ENCODE measurements around the gene HIVEP3. TPM values are rescaled to one million over a fixed set of nuclear protein-coding genes. Genes with fewer than 3 reads are reported as not detected.

Gene HIVEP3
- total RNA-seq, 1 donor from 2014 or later = 11.6 TPM

DNA sequence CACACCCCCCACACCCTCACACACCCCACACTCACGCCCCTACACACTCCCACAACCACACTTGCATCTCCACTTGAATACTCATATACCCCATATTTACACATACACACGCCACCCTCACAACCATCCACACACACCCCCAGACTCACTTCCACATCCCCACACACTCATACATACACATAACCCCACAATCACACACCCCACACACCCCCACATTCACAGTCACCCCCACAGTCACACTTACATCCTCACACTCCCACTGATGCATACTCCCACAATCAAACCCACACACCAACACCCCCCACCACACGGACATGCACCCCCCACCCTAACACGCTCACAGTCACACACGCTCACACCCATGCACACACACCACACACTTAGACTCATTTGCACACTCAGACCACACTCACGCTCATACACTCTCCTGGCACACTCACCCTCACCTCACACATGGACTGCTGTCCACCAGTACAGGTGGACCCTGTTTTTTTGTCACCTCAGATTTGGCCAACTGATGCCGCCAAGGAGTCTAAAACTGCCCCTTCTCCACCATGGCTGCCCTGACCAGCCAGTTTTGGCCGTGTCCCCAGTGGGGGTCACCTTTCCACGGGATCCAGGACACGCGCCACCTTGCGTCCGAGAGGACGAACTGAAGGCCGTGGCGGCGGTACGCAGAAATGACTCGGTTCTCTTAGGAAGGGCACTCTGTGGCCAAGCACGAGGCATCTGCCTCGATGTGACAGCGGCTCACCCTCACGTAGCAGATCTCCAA, 388.9 kb downstream of the HIVEP3 start:
- H3K9me3 ChIP-seq = no peaks in the 10 kb centered on the region
- TF ChIP-seq, protein P1, sequence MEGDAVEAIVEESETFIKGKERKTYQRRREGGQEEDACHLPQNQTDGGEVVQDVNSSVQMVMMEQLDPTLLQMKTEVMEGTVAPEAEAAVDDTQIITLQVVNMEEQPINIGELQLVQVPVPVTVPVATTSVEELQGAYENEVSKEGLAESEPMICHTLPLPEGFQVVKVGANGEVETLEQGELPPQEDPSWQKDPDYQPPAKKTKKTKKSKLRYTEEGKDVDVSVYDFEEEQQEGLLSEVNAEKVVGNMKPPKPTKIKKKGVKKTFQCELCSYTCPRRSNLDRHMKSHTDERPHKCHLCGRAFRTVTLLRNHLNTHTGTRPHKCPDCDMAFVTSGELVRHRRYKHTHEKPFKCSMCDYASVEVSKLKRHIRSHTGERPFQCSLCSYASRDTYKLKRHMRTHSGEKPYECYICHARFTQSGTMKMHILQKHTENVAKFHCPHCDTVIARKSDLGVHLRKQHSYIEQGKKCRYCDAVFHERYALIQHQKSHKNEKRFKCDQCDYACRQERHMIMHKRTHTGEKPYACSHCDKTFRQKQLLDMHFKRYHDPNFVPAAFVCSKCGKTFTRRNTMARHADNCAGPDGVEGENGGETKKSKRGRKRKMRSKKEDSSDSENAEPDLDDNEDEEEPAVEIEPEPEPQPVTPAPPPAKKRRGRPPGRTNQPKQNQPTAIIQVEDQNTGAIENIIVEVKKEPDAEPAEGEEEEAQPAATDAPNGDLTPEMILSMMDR (IDR thresholded peaks at IDR 0.05) = no peak
- no peak overlapping the region for H3K4me3 ChIP-seq
- H3K27ac ChIP-seq = no peak overlapping the region
- intact Hi-C loops (cut with DNase I) = no loop called here
- no peaks in the 10 kb centered on the region for H3K27me3 ChIP-seq (ENCODE audit: low read depth)
- H3K4me1 ChIP-seq = no peaks in the 10 kb centered on the region
- DNase-seq = no peak
- ATAC-seq = no peak
- peaks cover 1% of the 10 kb centered on the region for H3K36me3 ChIP-seq

DNA sequence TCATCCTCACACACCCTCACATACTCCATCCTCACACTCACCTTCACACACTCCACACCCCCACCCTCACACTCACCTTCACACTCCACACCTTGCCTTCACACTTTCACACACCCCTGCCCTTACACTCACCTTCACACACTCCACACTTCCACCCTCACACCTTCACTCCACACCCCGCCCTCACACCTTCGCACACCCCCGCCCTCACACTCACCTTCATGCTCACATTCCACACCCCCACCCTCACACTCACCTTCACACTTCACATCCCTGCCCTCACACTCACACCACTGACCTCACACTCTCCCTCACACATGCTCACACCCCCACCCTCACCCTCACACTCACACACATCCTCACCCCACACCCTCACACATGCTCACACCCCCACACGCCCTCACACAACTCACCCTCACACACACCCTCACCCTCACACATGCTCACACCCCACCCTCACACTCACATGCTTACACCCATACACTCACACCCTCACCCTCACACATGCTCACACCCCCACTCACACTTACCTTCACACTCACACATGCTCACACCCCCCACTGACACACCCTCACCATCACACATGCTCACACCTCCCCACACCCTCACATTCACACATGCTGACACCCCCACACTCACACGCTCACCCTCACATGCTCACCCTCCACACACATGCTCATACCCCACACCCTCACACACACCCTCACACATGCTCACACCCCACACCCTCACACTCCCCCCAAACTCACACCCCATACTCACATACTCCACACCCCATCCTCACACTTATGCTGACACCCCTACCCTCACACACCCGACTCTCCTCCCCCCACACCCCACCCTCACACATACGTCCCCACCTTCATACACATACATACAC, 389.8 kb downstream of the HIVEP3 start:
- intact Hi-C loops (cut with DNase I) = no loop called here
- ATAC-seq = no peak
- TF ChIP-seq, protein P1 (IDR thresholded peaks at IDR 0.05) = no peak
- Histone ChIP-seq H3K4me1 (no peaks in the 10 kb centered on the region), H3K9me3 (no peaks in the 10 kb centered on the region), H3K27me3 (ENCODE audit: low read depth) (no peaks in the 10 kb centered on the region), H3K4me3 (no peak overlapping the region), H3K36me3 (peaks cover 8% of the 10 kb centered on the region), H3K27ac (no peak overlapping the region)
- DNase-seq = no peak

DNA sequence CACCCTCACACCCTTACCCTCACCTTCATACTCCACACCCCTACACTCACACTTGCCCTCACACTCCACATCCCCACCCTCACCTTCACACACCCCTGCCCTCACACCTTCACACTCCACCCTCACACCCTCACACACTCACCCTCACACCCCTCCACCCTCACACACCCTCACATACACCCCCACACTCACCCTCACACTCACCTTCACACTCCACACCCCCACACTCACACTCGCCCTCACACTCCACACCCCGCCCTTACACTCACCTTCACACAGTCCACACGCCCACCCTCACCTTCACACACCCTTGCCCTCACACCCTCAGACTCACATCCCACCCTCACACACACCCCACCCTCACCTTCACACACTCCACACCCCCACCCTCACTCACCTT, 390.6 kb downstream of the HIVEP3 start:
- Histone ChIP-seq H3K9me3 (no peaks in the 10 kb centered on the region), H3K4me1 (no peaks in the 10 kb centered on the region), H3K36me3 (peaks cover 8% of the 10 kb centered on the region), H3K4me3 (no peak overlapping the region), H3K27me3 (ENCODE audit: low read depth) (no peaks in the 10 kb centered on the region), H3K27ac (no peak overlapping the region)
- no peak for DNase-seq
- ATAC-seq = no peak
- intact Hi-C loops (cut with DNase I) = no loop called here
- TF ChIP-seq, protein P1 (IDR thresholded peaks at IDR 0.05) = no peak

DNA sequence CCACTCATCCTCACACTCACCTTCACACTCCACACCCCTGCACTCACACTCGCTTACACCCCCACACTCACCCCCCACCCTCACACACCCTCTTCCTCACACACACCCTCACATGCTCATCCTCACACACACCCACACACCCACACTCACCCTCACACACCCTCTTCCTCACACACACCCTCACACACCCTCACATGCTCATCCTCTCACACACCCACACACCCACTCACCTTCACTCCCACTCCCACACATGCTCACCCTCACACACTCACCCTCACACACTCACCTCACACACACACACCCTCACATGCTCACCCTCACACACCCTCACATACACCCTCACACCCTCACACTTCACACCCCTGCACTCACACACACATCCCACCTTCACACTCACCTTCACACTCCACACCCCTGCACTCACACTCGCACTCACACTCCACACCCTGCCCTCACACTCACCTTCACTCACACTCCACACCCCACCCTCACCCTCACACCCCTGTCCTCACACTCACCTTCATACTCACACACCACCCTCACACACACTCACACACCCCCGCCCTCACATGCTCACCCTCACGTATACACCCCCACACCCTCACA, 391.7 kb downstream of the HIVEP3 start:
- H3K4me1 ChIP-seq = no peaks in the 10 kb centered on the region
- intact Hi-C loops (cut with DNase I) = no loop called here
- DNase-seq (no peak), ATAC-seq (no peak)
- H3K4me3 ChIP-seq = no peak overlapping the region
- no peaks in the 10 kb centered on the region for H3K27me3 ChIP-seq (ENCODE audit: low read depth)
- no peaks in the 10 kb centered on the region for H3K9me3 ChIP-seq
- H3K36me3 ChIP-seq = peaks cover 8% of the 10 kb centered on the region
- H3K27ac ChIP-seq = no peak overlapping the region
- TF ChIP-seq, protein P1 (IDR thresholded peaks at IDR 0.05) = no peak

DNA sequence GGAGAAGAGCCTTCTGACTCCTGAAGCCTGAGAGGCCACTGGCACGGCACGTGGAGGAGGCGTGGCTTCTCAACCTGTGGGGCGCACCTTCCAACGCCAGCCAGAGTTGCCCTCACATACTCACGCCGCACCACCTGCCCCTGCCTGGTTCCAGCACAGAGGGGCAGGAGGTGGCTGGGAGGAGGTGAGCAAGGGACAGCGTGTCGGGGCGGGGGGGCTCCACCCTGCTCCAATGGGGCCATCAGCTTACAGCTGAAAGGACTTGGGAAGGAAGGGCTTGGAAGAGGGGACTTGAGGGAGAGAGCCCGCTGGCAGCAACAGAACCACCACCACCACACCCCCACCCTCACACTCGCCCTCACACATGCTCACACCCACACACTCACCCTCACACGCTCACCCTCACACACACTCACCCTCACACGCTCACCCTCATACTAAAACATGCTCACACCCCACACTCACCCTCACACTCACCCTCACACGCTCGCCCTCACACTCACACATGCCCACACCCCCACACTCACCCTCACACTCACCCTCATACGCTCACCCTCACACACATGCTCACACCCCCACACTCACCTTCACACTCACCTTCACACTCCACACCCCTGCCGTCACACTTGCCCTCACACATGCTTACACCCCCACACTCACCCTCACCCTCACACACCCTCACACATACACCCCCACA, 392.7 kb downstream of the HIVEP3 start:
- Histone ChIP-seq H3K27ac (no peak overlapping the region), H3K27me3 (ENCODE audit: low read depth) (no peaks in the 10 kb centered on the region), H3K36me3 (peaks cover 8% of the 10 kb centered on the region), H3K4me1 (no peaks in the 10 kb centered on the region), H3K9me3 (no peaks in the 10 kb centered on the region), H3K4me3 (no peak overlapping the region)
- DNase-seq (no peak), ATAC-seq (no peak)
- TF ChIP-seq, protein P1 (IDR thresholded peaks at IDR 0.05) = no peak
- intact Hi-C loops (cut with DNase I) = no loop called here
